Measurements from ENCODE around the gene TNNI2.

Gene TNNI2

GRCh38 chr11:1837171-1838076 is 1.4 kb upstream of the TNNI2 start:
- H3K27ac ChIP-seq (ENCODE audit: low read length): no peak overlapping the region
- no peak overlapping the region for H3K4me3 ChIP-seq (ENCODE audit: low read length)
- H3K4me1 ChIP-seq (ENCODE audit: insufficient read depth, low read length): no peaks in the 10 kb centered on the region
- no peaks in the 10 kb centered on the region for H3K36me3 ChIP-seq (ENCODE audit: insufficient read depth, low read depth, low read length)
- H3K27me3 ChIP-seq (ENCODE audit: insufficient read depth, low read length): peaks cover 8% of the 10 kb centered on the region
- no peaks in the 10 kb centered on the region for H3K9me3 ChIP-seq (ENCODE audit: insufficient read depth, low read depth, low read length)
- H3K9ac ChIP-seq (ENCODE audit: low read depth, low read length): no peak overlapping the region

DNA sequence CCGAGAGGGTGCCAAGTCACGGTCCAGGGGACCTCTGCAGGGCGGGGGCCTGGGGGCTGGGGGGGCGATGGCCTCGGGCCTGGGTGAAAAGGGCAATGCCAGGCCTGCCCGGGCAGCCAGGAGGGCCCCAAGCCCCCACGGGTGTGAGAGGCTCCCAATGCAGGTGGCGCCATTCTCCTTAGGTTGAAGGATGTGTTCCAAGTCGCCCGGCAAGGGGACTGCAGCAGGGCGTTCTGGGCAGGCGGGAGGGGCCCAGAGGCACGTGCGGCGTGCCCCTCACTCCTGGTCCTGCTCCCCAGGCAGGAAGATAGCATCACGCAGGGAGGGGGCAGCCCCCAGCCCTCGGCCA is 730 bp upstream of the TNNI2 start:
- no peak overlapping the region for H3K27ac ChIP-seq (ENCODE audit: low read length)
- no peaks in the 10 kb centered on the region for H3K4me1 ChIP-seq (ENCODE audit: insufficient read depth, low read length)
- peaks cover 4% of the 10 kb centered on the region for H3K27me3 ChIP-seq (ENCODE audit: insufficient read depth, low read length)
- H3K9me3 ChIP-seq (ENCODE audit: insufficient read depth, low read depth, low read length): no peaks in the 10 kb centered on the region
- no peaks in the 10 kb centered on the region for H3K36me3 ChIP-seq (ENCODE audit: insufficient read depth, low read depth, low read length)
- H3K9ac ChIP-seq (ENCODE audit: low read depth, low read length): no peak overlapping the region
- no peak overlapping the region for H3K4me3 ChIP-seq (ENCODE audit: low read length)

- Histone ChIP-seq H3K27me3 (ENCODE audit: insufficient read depth, low read length) (no peaks in the 10 kb centered on the region), H3K9me3 (ENCODE audit: insufficient read depth, low read depth, low read length) (no peaks in the 10 kb centered on the region), H3K4me3 (ENCODE audit: low read length) (no peak overlapping the region), H3K9ac (ENCODE audit: low read depth, low read length) (no peak overlapping the region), H3K27ac (ENCODE audit: low read length) (no peak overlapping the region), H3K4me1 (ENCODE audit: insufficient read depth, low read length) (no peaks in the 10 kb centered on the region), H3K36me3 (ENCODE audit: insufficient read depth, low read depth, low read length) (no peaks in the 10 kb centered on the region)
Measured at GRCh38 chr11:1839204-1839923, 583 bp downstream of the TNNI2 start.

DNA sequence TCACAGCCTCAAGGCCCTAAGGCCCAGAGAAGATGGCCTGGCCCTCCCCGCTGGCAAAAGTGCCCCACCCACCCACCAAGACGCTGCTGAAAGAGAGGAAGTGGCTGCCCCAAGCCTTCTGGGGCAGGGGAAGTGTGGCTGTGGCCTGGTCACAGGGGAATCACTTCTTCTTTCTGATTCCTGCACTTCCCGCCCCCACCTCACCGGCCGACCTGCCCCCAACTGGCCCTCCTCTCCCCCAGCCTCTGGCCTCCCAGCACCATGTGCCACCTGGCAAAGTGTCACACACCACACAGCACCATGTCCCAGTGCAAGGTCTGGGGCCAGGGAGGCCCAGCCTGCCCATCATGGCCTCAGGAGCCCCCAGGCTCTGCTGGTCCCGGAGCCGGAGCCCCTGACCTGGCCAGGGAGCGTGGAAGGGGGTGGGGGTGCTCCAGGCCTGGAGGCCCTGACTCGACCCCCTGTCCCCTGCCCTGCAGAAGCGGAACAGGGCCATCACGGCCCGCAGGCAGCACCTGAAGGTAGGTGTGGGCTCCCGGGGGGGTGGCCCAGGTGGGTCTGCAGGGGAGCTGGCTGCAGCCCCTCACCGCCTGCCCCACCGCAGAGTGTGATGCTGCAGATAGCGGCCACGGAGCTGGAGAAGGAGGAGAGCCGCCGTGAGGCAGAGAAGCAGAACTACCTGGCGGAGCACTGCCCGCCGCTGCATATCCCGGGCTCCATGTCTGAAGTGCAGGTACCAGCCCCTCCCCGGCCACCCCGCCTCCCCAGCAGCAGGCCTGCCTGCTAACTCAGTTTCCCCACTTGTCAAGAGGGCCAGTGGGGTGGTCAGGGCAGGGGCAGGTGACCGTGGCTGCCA is 1.4 kb downstream of the TNNI2 start:
- H3K36me3 ChIP-seq (ENCODE audit: insufficient read depth, low read depth, low read length): no peaks in the 10 kb centered on the region

GRCh38 chr11:1840780-1841480 is 2.1 kb downstream of the TNNI2 start:
- H3K36me3 ChIP-seq (ENCODE audit: insufficient read depth, low read depth, low read length): no peaks in the 10 kb centered on the region
- no peaks in the 10 kb centered on the region for H3K9me3 ChIP-seq (ENCODE audit: insufficient read depth, low read depth, low read length)
- H3K27me3 ChIP-seq (ENCODE audit: insufficient read depth, low read length): peaks cover 8% of the 10 kb centered on the region; the same call in 1 of the 2 replicates
- no peak overlapping the region for H3K9ac ChIP-seq (ENCODE audit: low read depth, low read length)
- H3K4me3 ChIP-seq (ENCODE audit: low read length): no peak overlapping the region
- H3K27ac ChIP-seq (ENCODE audit: low read length): no peak overlapping the region
- no peaks in the 10 kb centered on the region for H3K4me1 ChIP-seq (ENCODE audit: insufficient read depth, low read length)

More for the DNA sequence above, 1.4 kb downstream of the TNNI2 start:
- H3K4me1 ChIP-seq (ENCODE audit: insufficient read depth, low read length): no peaks in the 10 kb centered on the region
- no peak overlapping the region for H3K4me3 ChIP-seq (ENCODE audit: low read length)
- no peaks in the 10 kb centered on the region for H3K9me3 ChIP-seq (ENCODE audit: insufficient read depth, low read depth, low read length)
- no peak overlapping the region for H3K27ac ChIP-seq (ENCODE audit: low read length)
- no peak overlapping the region for H3K9ac ChIP-seq (ENCODE audit: low read depth, low read length)
- peaks cover 5% of the 10 kb centered on the region; the same call in 1 of the 2 replicates for H3K27me3 ChIP-seq (ENCODE audit: insufficient read depth, low read length)

GRCh38 chr11:1841511-1842148 is 2.8 kb downstream of the TNNI2 start:
- Histone ChIP-seq H3K9ac (ENCODE audit: low read depth, low read length) (no peak overlapping the region), H3K4me3 (ENCODE audit: low read length) (no peak overlapping the region), H3K4me1 (ENCODE audit: insufficient read depth, low read length) (no peaks in the 10 kb centered on the region), H3K27ac (ENCODE audit: low read length) (no peak overlapping the region), H3K27me3 (ENCODE audit: insufficient read depth, low read length) (peaks cover 8% of the 10 kb centered on the region; the same call in 1 of the 2 replicates), H3K36me3 (ENCODE audit: insufficient read depth, low read depth, low read length) (no peaks in the 10 kb centered on the region), H3K9me3 (ENCODE audit: insufficient read depth, low read depth, low read length) (no peaks in the 10 kb centered on the region)

DNA sequence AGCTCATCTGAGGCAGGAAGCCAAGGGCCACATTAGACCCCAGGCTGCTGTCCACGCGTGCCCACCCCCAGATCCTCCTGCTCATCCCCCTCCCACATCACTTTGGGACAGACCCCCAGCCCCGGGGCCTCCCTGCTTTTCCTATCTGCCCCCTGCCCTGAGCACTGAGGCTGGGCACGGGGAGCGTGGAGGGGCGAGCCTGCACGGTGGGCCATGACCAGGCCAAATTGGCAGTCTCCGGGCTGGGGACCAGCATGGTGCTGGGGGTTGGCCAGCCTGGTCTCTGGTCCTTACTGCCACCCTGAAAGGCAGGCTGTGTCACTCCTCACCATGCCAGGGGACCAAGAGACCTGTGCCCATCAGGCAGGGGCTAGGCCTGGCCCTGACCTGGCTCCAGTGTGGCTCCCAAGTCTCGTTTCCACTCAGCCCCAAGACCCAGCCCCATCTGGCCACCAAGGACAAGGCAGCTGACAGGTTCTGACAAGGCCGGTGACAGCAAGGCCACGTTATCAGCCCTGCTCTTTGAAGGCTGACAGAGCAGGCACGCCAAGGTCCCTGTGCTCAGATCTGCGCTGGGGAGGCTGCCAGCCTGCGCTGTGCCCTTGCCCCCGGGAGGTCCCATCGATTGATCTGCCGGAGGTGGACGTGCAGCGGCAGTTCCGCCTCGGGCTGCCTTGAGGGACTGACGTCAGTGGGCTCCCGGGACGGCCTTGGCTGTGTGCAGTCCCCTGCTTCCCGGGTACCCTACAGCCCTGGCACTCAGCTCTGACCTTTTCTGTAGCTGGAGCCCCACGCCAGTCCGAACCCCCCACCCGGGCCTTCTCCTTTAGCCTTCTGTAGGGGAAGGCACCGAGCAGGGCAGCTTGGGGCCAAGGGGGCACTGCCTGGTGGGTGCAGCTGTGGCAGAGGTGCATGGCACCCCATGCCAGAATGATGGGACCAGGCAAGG is 3.6 kb downstream of the TNNI2 start:
- Histone ChIP-seq H3K9me3 (ENCODE audit: insufficient read depth, low read depth, low read length) (no peaks in the 10 kb centered on the region), H3K4me3 (ENCODE audit: low read length) (no peak overlapping the region), H3K27me3 (ENCODE audit: insufficient read depth, low read length) (peaks cover 8% of the 10 kb centered on the region; the same call in 1 of the 2 replicates), H3K9ac (ENCODE audit: low read depth, low read length) (no peak overlapping the region), H3K4me1 (ENCODE audit: insufficient read depth, low read length) (no peaks in the 10 kb centered on the region), H3K36me3 (ENCODE audit: insufficient read depth, low read depth, low read length) (no peaks in the 10 kb centered on the region), H3K27ac (ENCODE audit: low read length) (no peak overlapping the region)

DNA sequence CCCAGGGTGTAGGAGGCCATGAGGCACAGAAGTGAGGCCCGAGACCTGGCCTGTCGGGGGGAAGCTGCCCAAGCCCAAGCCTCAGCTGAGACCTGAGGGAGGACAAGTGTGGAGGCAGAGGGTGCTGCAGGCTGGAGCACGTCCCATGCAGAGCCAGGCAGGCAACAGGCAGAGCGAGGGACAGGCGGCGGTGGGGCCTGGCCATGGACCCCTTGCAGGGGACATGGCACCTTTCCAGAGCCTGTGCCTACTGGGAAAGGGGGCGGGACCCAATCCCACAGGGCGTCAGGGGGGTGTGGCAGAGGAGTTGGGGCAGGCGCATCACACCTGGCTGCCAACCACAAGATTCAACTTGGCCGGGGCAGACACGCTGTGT is 4.3 kb downstream of the TNNI2 start:
- Histone ChIP-seq H3K27ac (ENCODE audit: low read length) (no peak overlapping the region), H3K4me1 (ENCODE audit: insufficient read depth, low read length) (no peaks in the 10 kb centered on the region), H3K9ac (ENCODE audit: low read depth, low read length) (no peak overlapping the region), H3K27me3 (ENCODE audit: insufficient read depth, low read length) (peaks cover 8% of the 10 kb centered on the region; the same call in 1 of the 2 replicates), H3K4me3 (ENCODE audit: low read length) (no peak overlapping the region), H3K36me3 (ENCODE audit: insufficient read depth, low read depth, low read length) (no peaks in the 10 kb centered on the region), H3K9me3 (ENCODE audit: insufficient read depth, low read depth, low read length) (no peaks in the 10 kb centered on the region)

GRCh38 chr11:1843796-1844195 is 5.0 kb downstream of the TNNI2 start:
- H3K27me3 ChIP-seq (ENCODE audit: insufficient read depth, low read length): peaks cover 8% of the 10 kb centered on the region; the same call in 1 of the 2 replicates
- H3K9me3 ChIP-seq (ENCODE audit: insufficient read depth, low read depth, low read length): no peaks in the 10 kb centered on the region
- no peak overlapping the region for H3K9ac ChIP-seq (ENCODE audit: low read depth, low read length)
- no peaks in the 10 kb centered on the region for H3K36me3 ChIP-seq (ENCODE audit: insufficient read depth, low read depth, low read length)
- H3K4me3 ChIP-seq (ENCODE audit: low read length): no peak overlapping the region
- H3K27ac ChIP-seq (ENCODE audit: low read length): no peak overlapping the region
- H3K4me1 ChIP-seq (ENCODE audit: insufficient read depth, low read length): no peaks in the 10 kb centered on the region
